ENCODE data around the gene DEFB128.

Gene DEFB128

DNA sequence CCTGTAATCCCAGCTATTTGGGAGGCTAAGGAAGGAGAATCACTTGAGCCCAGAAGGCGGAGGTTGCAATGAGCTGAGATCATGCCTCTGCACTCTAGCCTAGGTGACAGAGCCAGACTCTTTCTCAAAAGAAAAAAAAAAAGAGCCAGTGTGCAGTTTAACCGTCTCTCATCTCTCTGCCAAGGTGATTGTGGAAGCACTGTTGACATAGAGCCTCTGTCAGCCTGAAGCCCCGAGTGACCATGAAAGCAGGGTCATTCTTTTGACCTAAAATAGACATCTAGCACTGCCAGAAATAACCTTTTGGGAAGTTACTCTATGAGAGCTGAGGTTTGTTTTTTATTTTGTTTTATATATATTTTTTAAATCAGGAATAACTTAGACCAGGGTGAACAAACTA lies 24.9 kb downstream of the DEFB128 start:
- H3K9me3 ChIP-seq (ENCODE audit: insufficient read depth, low read length) = no peaks in the 10 kb centered on the region
- H3K4me1 ChIP-seq (ENCODE audit: insufficient read depth, insufficient read length) = no peaks in the 10 kb centered on the region
- H3K4me3 ChIP-seq (ENCODE audit: insufficient read length, low read depth) = no peak overlapping the region
- H3K27me3 ChIP-seq (ENCODE audit: insufficient read depth, insufficient read length) = no peaks in the 10 kb centered on the region
- no peaks in the 10 kb centered on the region for H3K36me3 ChIP-seq (ENCODE audit: insufficient read depth, insufficient read length, low read length)
- DNase-seq (ENCODE audit: low read depth, low spot score) = no peak
- TF ChIP-seq ZNF274 (IDR thresholded peaks at IDR 0.05; ENCODE audit: low read depth, low read length) (no peak), YY1 (IDR thresholded peaks at IDR 0.05; ENCODE audit: insufficient read depth, insufficient read length) (no peak), SUZ12 (IDR thresholded peaks at IDR 0.05; ENCODE audit: extremely low read depth, insufficient read depth, insufficient read length) (no peak)
- H3K9ac ChIP-seq (ENCODE audit: insufficient read length, low read depth) = no peak overlapping the region

DNA sequence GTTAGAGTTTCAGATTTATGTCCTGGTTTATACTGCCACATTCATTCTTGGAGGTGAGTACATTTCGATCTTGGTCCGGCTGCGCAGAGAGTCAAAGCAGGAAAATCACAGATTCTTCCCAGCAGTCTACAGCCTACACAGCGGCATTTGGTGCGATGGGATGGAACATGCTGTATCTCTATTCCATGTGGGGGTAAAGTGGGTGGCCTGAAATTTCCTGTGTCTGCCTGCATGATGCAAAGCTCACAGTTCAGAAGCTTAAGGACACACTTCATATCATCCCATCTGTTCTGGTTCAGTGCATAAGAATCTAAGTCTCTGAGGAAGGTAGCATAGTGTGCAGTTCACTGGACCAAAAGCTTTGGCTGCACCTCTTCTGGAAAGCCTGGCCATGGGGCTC lies 32.4 kb downstream of the DEFB128 start, which contains the start of gene DEFB127:
DEFB127 (plus strand) TSS at position 301 of the 400 bp plus-strand sequence; CDS start at position 392, 91 bp downstream.
- no peak within 1 kb of the TSS for H3K4me3 ChIP-seq (ENCODE audit: insufficient read length, low read depth)
- no peak within 1 kb of the TSS for H3K9ac ChIP-seq (ENCODE audit: insufficient read length, low read depth)
- TF ChIP-seq SUZ12 (IDR thresholded peaks at IDR 0.05; ENCODE audit: extremely low read depth, insufficient read depth, insufficient read length) (no peak), ZNF274 (IDR thresholded peaks at IDR 0.05; ENCODE audit: low read depth, low read length) (no peak), YY1 (IDR thresholded peaks at IDR 0.05; ENCODE audit: insufficient read depth, insufficient read length) (no peak)
- H3K36me3 ChIP-seq (ENCODE audit: insufficient read depth, insufficient read length, low read length) = no peaks in the 10 kb centered on the region
- no peak for DNase-seq (ENCODE audit: low read depth, low spot score)
- H3K4me1 ChIP-seq (ENCODE audit: insufficient read depth, insufficient read length) = no peaks in the 10 kb centered on the region
- H3K9me3 ChIP-seq (ENCODE audit: insufficient read depth, low read length) = no peaks in the 10 kb centered on the region
- H3K27me3 ChIP-seq (ENCODE audit: insufficient read depth, insufficient read length) = no peaks in the 10 kb centered on the region

DNA sequence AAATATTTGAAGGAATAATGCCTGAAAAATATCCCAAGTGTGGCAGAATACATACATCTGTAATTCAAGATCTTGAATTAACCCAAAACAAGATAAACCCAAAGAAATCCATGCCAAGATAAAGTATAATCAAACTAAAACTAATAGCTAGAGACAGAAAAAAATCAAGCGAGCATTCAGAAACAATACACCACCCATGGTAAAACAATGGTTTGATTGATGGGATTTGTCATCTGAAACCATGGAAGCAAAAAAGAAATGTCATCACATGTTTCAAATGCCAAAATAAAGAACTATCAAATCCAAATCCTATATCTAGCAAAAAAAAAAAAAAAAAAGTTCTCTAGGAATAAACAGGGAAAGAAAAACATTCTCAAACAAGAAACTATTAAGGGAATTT lies 37.4 kb downstream of the DEFB128 start:
- Histone ChIP-seq H3K27me3 (ENCODE audit: insufficient read depth, insufficient read length) (no peaks in the 10 kb centered on the region), H3K4me3 (ENCODE audit: insufficient read length, low read depth) (no peak overlapping the region), H3K9ac (ENCODE audit: insufficient read length, low read depth) (no peak overlapping the region), H3K9me3 (ENCODE audit: insufficient read depth, low read length) (no peaks in the 10 kb centered on the region), H3K4me1 (ENCODE audit: insufficient read depth, insufficient read length) (no peaks in the 10 kb centered on the region), H3K36me3 (ENCODE audit: insufficient read depth, insufficient read length, low read length) (no peaks in the 10 kb centered on the region)
- TF ChIP-seq YY1 (IDR thresholded peaks at IDR 0.05; ENCODE audit: insufficient read depth, insufficient read length) = no peak
- TF ChIP-seq SUZ12 (IDR thresholded peaks at IDR 0.05; ENCODE audit: extremely low read depth, insufficient read depth, insufficient read length) = no peak
- TF ChIP-seq ZNF274 (IDR thresholded peaks at IDR 0.05; ENCODE audit: low read depth, low read length) = no peak
- DNase-seq (ENCODE audit: low read depth, low spot score) = no peak

DNA sequence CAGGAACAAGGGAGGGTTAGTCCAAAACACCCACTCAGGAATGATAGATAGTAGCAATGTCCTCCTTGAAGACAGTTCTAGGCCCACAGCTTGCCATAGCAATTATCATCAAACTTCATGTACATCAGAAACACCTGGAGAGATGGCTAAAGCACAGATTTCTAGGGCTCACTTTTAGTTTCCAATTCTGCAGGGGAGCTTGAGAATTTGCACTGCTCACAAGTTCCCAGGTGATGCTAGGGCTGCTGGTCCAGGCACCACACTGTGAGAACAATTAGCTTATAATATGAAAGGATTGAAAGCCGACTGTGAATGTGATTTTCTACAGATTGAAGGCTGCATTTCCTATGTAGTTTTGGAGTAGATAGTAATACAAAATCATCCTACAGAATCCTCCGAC lies 43.6 kb downstream of the DEFB128 start:
- Histone ChIP-seq H3K9me3 (ENCODE audit: insufficient read depth, low read length) (no peaks in the 10 kb centered on the region), H3K4me3 (ENCODE audit: insufficient read length, low read depth) (no peak overlapping the region), H3K27me3 (ENCODE audit: insufficient read depth, insufficient read length) (no peaks in the 10 kb centered on the region), H3K36me3 (ENCODE audit: insufficient read depth, insufficient read length, low read length) (no peaks in the 10 kb centered on the region), H3K4me1 (ENCODE audit: insufficient read depth, insufficient read length) (no peaks in the 10 kb centered on the region), H3K9ac (ENCODE audit: insufficient read length, low read depth) (no peak overlapping the region)
- no peak for DNase-seq (ENCODE audit: low read depth, low spot score)
- TF ChIP-seq YY1 (IDR thresholded peaks at IDR 0.05; ENCODE audit: insufficient read depth, insufficient read length) = no peak

DNA sequence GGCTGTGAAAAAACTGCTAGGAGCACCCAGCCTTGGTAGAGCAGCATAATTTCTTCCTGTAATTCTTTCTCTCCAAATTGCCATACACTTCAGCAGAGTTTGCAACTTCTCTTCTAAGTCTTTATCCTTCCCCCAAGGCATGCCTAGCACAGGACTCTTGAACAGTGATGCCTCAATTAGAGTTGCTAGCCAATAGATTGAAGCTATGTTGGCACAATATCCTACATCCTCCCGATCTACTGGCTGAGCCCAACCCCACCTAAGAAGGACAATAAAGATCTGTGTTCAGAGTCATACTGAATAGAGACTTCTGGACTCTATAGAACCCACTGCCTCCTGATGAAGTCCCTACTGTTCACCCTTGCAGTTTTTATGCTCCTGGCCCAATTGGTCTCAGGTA lies 47.2 kb downstream of the DEFB128 start, which contains the start of gene DEFB126:
DEFB126 (plus strand) TSS at position 301 of the 400 bp plus-strand sequence; CDS start at position 340, 39 bp downstream.
- DNase-seq (ENCODE audit: low read depth, low spot score) = no peak
- H3K27me3 ChIP-seq (ENCODE audit: insufficient read depth, insufficient read length) = no peaks in the 10 kb centered on the region
- TF ChIP-seq YY1 (IDR thresholded peaks at IDR 0.05; ENCODE audit: insufficient read depth, insufficient read length) (no peak), SUZ12 (IDR thresholded peaks at IDR 0.05; ENCODE audit: extremely low read depth, insufficient read depth, insufficient read length) (no peak), ZNF274 (IDR thresholded peaks at IDR 0.05; ENCODE audit: low read depth, low read length) (no peak)
- H3K9ac ChIP-seq (ENCODE audit: insufficient read length, low read depth) = no peak within 1 kb of the TSS
- H3K36me3 ChIP-seq (ENCODE audit: insufficient read depth, insufficient read length, low read length) = no peaks in the 10 kb centered on the region
- no peaks in the 10 kb centered on the region for H3K4me1 ChIP-seq (ENCODE audit: insufficient read depth, insufficient read length)
- H3K9me3 ChIP-seq (ENCODE audit: insufficient read depth, low read length) = peaks cover 12% of the 10 kb centered on the region
- no peak within 1 kb of the TSS for H3K4me3 ChIP-seq (ENCODE audit: insufficient read length, low read depth)
